Psoas muscle (tissue), 8 donors: ENCODE data around the gene ZNF335. TPM values are rescaled to one million over a fixed set of nuclear protein-coding genes. Genes with fewer than 3 reads are reported as not detected.
"Not testable (repeated sequence)": the region's sequence is repeated elsewhere in the genome, so short reads cannot be mapped to it uniquely, and the experiment has no call there.

Source experiments
- ATAC-seq, 4 donors: fragments of 200-7000 bp; cut with Tn5 transposase; one replicate each; pipeline ENCODE4 v1.9.1; 2020; ENCODE audit warnings: moderate library complexity in 3 of 4, mild to moderate bottlenecking in 2 of 4
- DNase-seq, 2 donors: peaks; one replicate each; pipeline ENCODE4 v3.0.0-alpha.2; 2020
- H3K27ac ChIP-seq: fragments of 200-600 bp; one replicate; pipeline ENCODE4 v1.8.0; 2022
- H3K27me3 ChIP-seq, 3 donors: fragments of 200-600 bp in 1 of 3; one replicate each; pipeline versions ENCODE4 v1.6.1 to v1.8.0; 2013 to 2022; ENCODE audit warnings: low read length in 2 of 3, mild to moderate bottlenecking in 2 of 3, moderate library complexity in 1 of 3; ENCODE audit not compliant: insufficient read depth in 3 of 3
- H3K36me3 ChIP-seq, 2 donors: fragments of 200-600 bp in 1 of 2; one replicate each; pipeline versions ENCODE4 v1.6.1 to v1.8.0; 2013 to 2022; ENCODE audit warnings: low read depth in 1 of 2, mild to moderate bottlenecking in 1 of 2, moderate library complexity in 1 of 2; ENCODE audit not compliant: insufficient read depth in 1 of 2
- H3K4me1 ChIP-seq: fragments of 200-600 bp; one replicate; pipeline ENCODE4 v1.8.0; 2022
- H3K4me3 ChIP-seq: fragments of 200-600 bp; one replicate; pipeline ENCODE4 v1.8.0; 2022; ENCODE audit warnings: mild to moderate bottlenecking
- H3K9me3 ChIP-seq: fragments of 200-600 bp; one replicate; pipeline ENCODE4 v1.8.0; 2022
- CTCF ChIP-seq: fragments of 200-600 bp; IDR thresholded peaks from one replicate; pipeline ENCODE4 v1.8.0; 2022; ENCODE audit warnings: antibody characterized with exemption
- WGBS, 3 donors: extraction: QIAGEN DNeasy Blood & Tissue Kit; methylation state at CpG; one replicate each; pipeline versions ENCODE4 v1.1.6 to v1.1.7; 2013; 5-methylcytosine and 5-hydroxymethylcytosine counted together
- intact Hi-C, 2 donors: fragments of 100-400 bp; cut with DNase I; formaldehyde crosslinking; loops; one replicate each; pipeline versions ENCODE4 v1.11.0 to v1.14.2; 2022
- polyA plus RNA-seq, 3 donors: library from polyadenylated mRNA; stranded (reverse); fragments of 200-250 nt; gene quantifications; one replicate each; pipeline ENCODE4 v1.2.3, GENCODE V29; 2013
- total RNA-seq, 4 donors: library from RNA; stranded (reverse); fragmentation: NEBNext Ultra II Directional in 2 of 4; extraction: Animal tissue kit (Norgen Biotek cat#: 25700) in 2 of 4; gene quantifications; one replicate each; pipeline versions ENCODE4 v1.2.1 to v1.2.4, GENCODE V29; 2021 to 2023
- donor health status: healthy with polysubstance abuse.
- donor health status: DM: no; HTN: no; CAD: no; lungs with moderate emphysema.
- donor health status: Bipolar disorder and iron deficiency.
- donor health status: healthy.
- donor health status: DM: yes; HTN: yes; CAD: no.
- donor health status: DM: no; HTN: no; CAD: no.
- donor health status: DM: no; HTN: no; CAD: no.
- donor health status: DM: yes; HTN: yes; CAD: no.

ZNF335 gene
- total and polyA plus RNA-seq, 7 donors, result 6.9 to 11.5 (median 10.2) TPM

- Histone ChIP-seq H3K4me1 (no peaks in the 10 kb centered on the region), H3K27me3 (no peaks in the 10 kb centered on the region), H3K9me3 (no peaks in the 10 kb centered on the region), H3K27ac (no peak overlapping the region), H3K4me3 (no peak overlapping the region), H3K36me3 (peaks cover 0 to 18% of the 10 kb centered on the region in 2 donors)
- no peak for TF ChIP-seq CTCF
- DNase-seq, result no peak
- intact Hi-C loops, result no loop called here
- no peak for ATAC-seq
- 82 to 85% (median 83%) methylated on average over 8 of the region's 8 CpGs for WGBS, 3 donors
Observed at GRCh38 chr20:45905505-45906079, 66.4 kb downstream of the ZNF335 start.

DNA sequence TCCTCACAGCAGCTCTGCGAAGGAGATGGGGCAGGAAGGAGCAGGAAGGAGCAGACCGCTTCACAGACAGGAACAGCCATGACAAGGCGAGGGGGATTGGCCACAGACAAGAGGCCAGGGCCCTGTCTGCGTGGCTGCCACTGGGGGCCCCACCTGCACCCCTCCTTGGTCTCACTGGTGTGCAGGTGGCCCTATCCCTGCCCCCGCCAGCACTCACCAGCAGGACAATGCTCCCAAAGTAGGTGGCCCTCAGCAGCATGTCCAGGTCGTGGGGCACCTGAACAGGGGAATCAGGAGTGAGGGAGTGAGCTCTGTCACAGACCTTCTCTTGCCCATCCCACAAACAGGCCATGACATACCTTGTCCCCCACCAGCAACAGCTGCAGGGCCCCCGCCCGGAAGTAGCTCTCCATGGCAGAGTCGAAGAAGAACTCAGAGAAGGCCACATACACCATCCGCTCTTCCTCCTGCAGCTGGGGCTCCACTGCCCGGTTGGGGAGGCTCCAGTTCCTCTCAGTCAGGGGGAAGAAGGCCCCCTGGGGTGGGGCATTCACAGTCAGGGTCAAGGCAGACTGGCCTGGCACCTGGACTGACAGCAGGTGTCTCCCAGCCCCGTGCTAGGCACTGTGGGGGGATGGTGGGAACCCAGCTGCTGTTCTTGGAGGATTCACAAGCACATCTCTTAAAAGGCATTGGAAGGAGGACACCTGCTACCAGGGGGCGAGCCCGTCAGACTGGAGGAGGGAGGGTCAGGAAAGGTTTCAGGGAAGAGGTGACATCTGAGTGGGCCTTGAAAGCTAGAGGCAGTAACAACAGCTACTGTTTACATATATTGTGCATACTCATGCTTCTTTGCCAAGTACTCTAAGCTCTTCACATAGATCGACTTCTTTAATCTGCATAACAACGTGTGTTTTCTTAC is 67.2 kb downstream of the ZNF335 start:
- intact Hi-C loops, result no loop called here
- no peak overlapping the region for H3K4me3 ChIP-seq
- TF ChIP-seq CTCF, result no peak
- 69 to 79% (median 71%) methylated on average over 16 of the region's 16 CpGs for WGBS, 3 donors
- H3K9me3 ChIP-seq, result no peaks in the 10 kb centered on the region
- ATAC-seq, result no peak
- no peaks in the 10 kb centered on the region for H3K4me1 ChIP-seq
- no peak overlapping the region for H3K27ac ChIP-seq
- H3K36me3 ChIP-seq, result peaks cover 0 to 20% of the 10 kb centered on the region in 2 donors
- DNase-seq, result peak in 1 of 2 donors; percentile 48
- no peaks in the 10 kb centered on the region for H3K27me3 ChIP-seq

GRCh38 chr20:45902199-45902701 is 69.8 kb downstream of the ZNF335 start:
- DNase-seq (peak in 1 of 2 donors; percentile 36), ATAC-seq (no peak)
- intact Hi-C loops, result no loop called here
- H3K36me3 ChIP-seq, result peaks cover 3 to 45% of the 10 kb centered on the region in 2 donors
- no peak overlapping the region for H3K4me3 ChIP-seq
- no peaks in the 10 kb centered on the region for H3K9me3 ChIP-seq
- WGBS, 3 donors, result 78 to 84% (median 79%) methylated on average over 14 of the region's 14 CpGs
- H3K27ac ChIP-seq, result no peak overlapping the region
- no peak for TF ChIP-seq CTCF
- no peaks in the 10 kb centered on the region for H3K4me1 ChIP-seq
- no peaks in the 10 kb centered on the region for H3K27me3 ChIP-seq

- H3K27ac ChIP-seq, DNase-seq, H3K4me1 ChIP-seq, H3K4me3 ChIP-seq, H3K27me3 ChIP-seq, ATAC-seq, intact Hi-C loops, H3K9me3 ChIP-seq: not testable (repeated sequence)
- peaks cover 3 to 54% of the 10 kb centered on the region in 2 donors for H3K36me3 ChIP-seq
- 85 to 97% (median 94%) methylated on average over 6 of the region's 6 CpGs for WGBS, 3 donors
Observed at GRCh38 chr20:45901332-45901731, 70.7 kb downstream of the ZNF335 start.
